K562 (cell line): Measurements from ENCODE around the gene TXN. TPM values are rescaled to one million over a fixed set of nuclear protein-coding genes. Genes with fewer than 3 reads are reported as not detected.

Experiments used
- C11orf30 ChIP-seq: fragments of 450-650 bp; IDR thresholded peaks from 2 replicates; pipeline ENCODE4 v1.6.1; 2016; ENCODE audit warnings: low read depth, mild to moderate bottlenecking
- FOXA3 ChIP-seq, 2 experiments: fragments of 450-650 bp in 1 of 2; sonication (generic) in 1 of 2; formaldehyde crosslinking; IDR thresholded peaks in 1 of 2; conservative IDR thresholded peaks in 1 of 2; 2 replicates each; pipeline versions ENCODE4 v1.4.0 to v1.8.0; 2020 to 2022; ENCODE audit warnings: mild to moderate bottlenecking in 2 of 2, missing genetic modification reagents in 1 of 2
- FOXP1 ChIP-seq: sonication (generic); formaldehyde crosslinking; IDR thresholded peaks from 2 replicates; pipeline ENCODE4 v1.8.0; 2022; ENCODE audit warnings: mild to moderate bottlenecking, missing genetic modification reagents
- GABPA ChIP-seq: fragments of 200-800 bp; sonication (Bioruptor generic); conservative IDR thresholded peaks from 2 replicates; pipeline ENCODE4 v1.6.1; 2016; ENCODE audit warnings: low read depth, missing genetic modification characterization, missing compliant biosample characterization
- GATAD2A ChIP-seq: fragments of 450-650 bp; IDR thresholded peaks from 2 replicates; pipeline ENCODE4 v1.6.1; 2017
- HDAC2 ChIP-seq: fragments of 450-650 bp; IDR thresholded peaks from 2 replicates; pipeline ENCODE4 v1.6.1; 2016; ENCODE audit warnings: mild to moderate bottlenecking
- HNRNPL ChIP-seq: fragments of 200-400 bp; formaldehyde crosslinking; IDR thresholded peaks from 2 replicates; pipeline ENCODE4 v1.6.1; 2017; ENCODE audit warnings: low read depth, mild to moderate bottlenecking, low read length
- JUND ChIP-seq, 2 experiments: IDR thresholded peaks; 2 replicates in 1 of 2; 3 replicates in 1 of 2; pipeline ENCODE4 v1.6.1; 2011; ENCODE audit warnings: borderline replicate concordance in 2 of 2, low read depth in 2 of 2, low read length in 2 of 2, improper control_type of control experiment in 1 of 2, missing biosample characterization in 1 of 2, missing genetic modification characterization in 1 of 2, missing genetic modification reagents in 1 of 2
- NFRKB ChIP-seq: fragments of 450-650 bp; IDR thresholded peaks from 2 replicates; pipeline ENCODE4 v1.6.1; 2016; ENCODE audit warnings: low read depth
- NR2F6 ChIP-seq: fragments of 450-650 bp; formaldehyde crosslinking; IDR thresholded peaks from 2 replicates; pipeline ENCODE4 v1.4.0; 2020; ENCODE audit warnings: mild to moderate bottlenecking
- PHB2 ChIP-seq: fragments of 450-650 bp; IDR thresholded peaks from 2 replicates; pipeline ENCODE4 v1.6.1; 2017; ENCODE audit warnings: low read depth
- RHOXF2B ChIP-seq: fragments of 250-450 bp; sonication (Bioruptor Pico); conservative IDR thresholded peaks from 2 replicates; pipeline ENCODE4 v1.5.1; 2021
- RUNX1 ChIP-seq: sonication (generic); IDR thresholded peaks from 2 replicates; pipeline ENCODE4 v1.6.1; 2016; ENCODE audit warnings: antibody characterized with exemption, low read depth
- SAFB2 ChIP-seq: fragments of 200-400 bp; formaldehyde crosslinking; IDR thresholded peaks from 2 replicates; pipeline ENCODE4 v1.6.1; 2018; ENCODE audit warnings: borderline replicate concordance, low read length, low read depth, moderate library complexity; ENCODE audit not compliant: severe bottlenecking
- SNIP1 ChIP-seq: fragments of 450-650 bp; IDR thresholded peaks from 2 replicates; pipeline ENCODE4 v1.7.1; 2017; ENCODE audit warnings: low read depth, mild to moderate bottlenecking
- THRB ChIP-seq: fragments of 450-650 bp; formaldehyde crosslinking; conservative IDR thresholded peaks from 2 replicates; pipeline ENCODE4 v1.4.0; 2022; ENCODE audit warnings: mild to moderate bottlenecking, missing genetic modification characterization
- XRCC5 ChIP-seq: fragments of 200-400 bp; formaldehyde crosslinking; IDR thresholded peaks from 2 replicates; pipeline ENCODE4 v1.6.1; 2017; ENCODE audit warnings: low read depth, mild to moderate bottlenecking, low read length
- ZFX ChIP-seq: sonication (generic); formaldehyde crosslinking; IDR thresholded peaks from 2 replicates; pipeline ENCODE4 v1.8.0; 2022; ENCODE audit warnings: mild to moderate bottlenecking, missing genetic modification reagents, moderate library complexity
- ZNF408 ChIP-seq: fragments of 250-450 bp; sonication (Bioruptor Pico); IDR thresholded peaks from 2 replicates; pipeline ENCODE4 v1.4.0; 2020; ENCODE audit warnings: low read depth, mild to moderate bottlenecking, moderate library complexity
- polyA plus RNA-seq, 8 experiments: library from polyadenylated mRNA; depleted of rRNA in 4 of 8; stranded (reverse) in 5 of 8; unstranded in 3 of 8; fragments of >200 nt; fragmentation: Nextera tagmentation in 2 of 8; fragmentation: Illumina TruSeq in 1 of 8; extraction: Ambion mirVana in 2 of 8; extraction: Trizol in 1 of 8; gene quantifications; 2 replicates each; pipeline versions ENCODE4 v1.2.1 to v1.2.3, GENCODE V29; 2011 to 2014; ENCODE audit warnings: inconsistent platforms in 1 of 8, missing spikeins in 1 of 8
- total RNA-seq, 7 experiments: library from RNA; depleted of rRNA in 6 of 7; stranded (reverse); fragments of >200 nt in 6 of 7; fragmentation: Illumina TruSeq in 2 of 7; extraction: Trizol in 2 of 7; gene quantifications; 2 replicates each; pipeline versions ENCODE4 v1.2.1 to v1.2.3, GENCODE V29; 2011 to 2021; ENCODE audit warnings: low replicate concordance in 1 of 7
- TF ChIP-seq, protein P1 (sequence below), 2 experiments: fragments of 450-650 bp; IDR thresholded peaks; 2 replicates each; pipeline ENCODE4 v1.6.1; 2016
- TF ChIP-seq, protein P2 (sequence below): sonication (generic); formaldehyde crosslinking; IDR thresholded peaks from 2 replicates; pipeline ENCODE4 v1.8.0; 2022; ENCODE audit warnings: mild to moderate bottlenecking, missing genetic modification reagents

The TXN gene
- total and polyA plus RNA-seq, 9 of the 15 experiments (the other 6 are each of a cell fraction or from before 2014, with no cell fraction given), result 272 to 1,596 (median 514) TPM

- peak; percentile 70 for TF ChIP-seq GABPA
- no peak for TF ChIP-seq C11orf30
- 0 out of 2 replicates have a peak, but pooled peaks have one; percentile 27 for TF ChIP-seq NFRKB
- TF ChIP-seq RHOXF2B (CRISPR knock-in tag), result no peak
- TF ChIP-seq FOXA3 (CRISPR knock-in tag; conservative IDR thresholded peaks at IDR 0.05 in 1 of 2, IDR thresholded peaks at IDR 0.05 in 1 of 2), result peak in 1 of 2 experiments; percentile 55; a peak in 1 of 4 replicates
- TF ChIP-seq HDAC2, result no peak
- TF ChIP-seq, protein P1, sequence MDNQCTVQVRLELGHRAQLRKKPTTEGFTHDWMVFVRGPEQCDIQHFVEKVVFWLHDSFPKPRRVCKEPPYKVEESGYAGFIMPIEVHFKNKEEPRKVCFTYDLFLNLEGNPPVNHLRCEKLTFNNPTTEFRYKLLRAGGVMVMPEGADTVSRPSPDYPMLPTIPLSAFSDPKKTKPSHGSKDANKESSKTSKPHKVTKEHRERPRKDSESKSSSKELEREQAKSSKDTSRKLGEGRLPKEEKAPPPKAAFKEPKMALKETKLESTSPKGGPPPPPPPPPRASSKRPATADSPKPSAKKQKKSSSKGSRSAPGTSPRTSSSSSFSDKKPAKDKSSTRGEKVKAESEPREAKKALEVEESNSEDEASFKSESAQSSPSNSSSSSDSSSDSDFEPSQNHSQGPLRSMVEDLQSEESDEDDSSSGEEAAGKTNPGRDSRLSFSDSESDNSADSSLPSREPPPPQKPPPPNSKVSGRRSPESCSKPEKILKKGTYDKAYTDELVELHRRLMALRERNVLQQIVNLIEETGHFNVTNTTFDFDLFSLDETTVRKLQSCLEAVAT (IDR thresholded peaks at IDR 0.05), result no peak
- TF ChIP-seq NR2F6 (CRISPR knock-in tag), result no peak
- TF ChIP-seq, protein P2, sequence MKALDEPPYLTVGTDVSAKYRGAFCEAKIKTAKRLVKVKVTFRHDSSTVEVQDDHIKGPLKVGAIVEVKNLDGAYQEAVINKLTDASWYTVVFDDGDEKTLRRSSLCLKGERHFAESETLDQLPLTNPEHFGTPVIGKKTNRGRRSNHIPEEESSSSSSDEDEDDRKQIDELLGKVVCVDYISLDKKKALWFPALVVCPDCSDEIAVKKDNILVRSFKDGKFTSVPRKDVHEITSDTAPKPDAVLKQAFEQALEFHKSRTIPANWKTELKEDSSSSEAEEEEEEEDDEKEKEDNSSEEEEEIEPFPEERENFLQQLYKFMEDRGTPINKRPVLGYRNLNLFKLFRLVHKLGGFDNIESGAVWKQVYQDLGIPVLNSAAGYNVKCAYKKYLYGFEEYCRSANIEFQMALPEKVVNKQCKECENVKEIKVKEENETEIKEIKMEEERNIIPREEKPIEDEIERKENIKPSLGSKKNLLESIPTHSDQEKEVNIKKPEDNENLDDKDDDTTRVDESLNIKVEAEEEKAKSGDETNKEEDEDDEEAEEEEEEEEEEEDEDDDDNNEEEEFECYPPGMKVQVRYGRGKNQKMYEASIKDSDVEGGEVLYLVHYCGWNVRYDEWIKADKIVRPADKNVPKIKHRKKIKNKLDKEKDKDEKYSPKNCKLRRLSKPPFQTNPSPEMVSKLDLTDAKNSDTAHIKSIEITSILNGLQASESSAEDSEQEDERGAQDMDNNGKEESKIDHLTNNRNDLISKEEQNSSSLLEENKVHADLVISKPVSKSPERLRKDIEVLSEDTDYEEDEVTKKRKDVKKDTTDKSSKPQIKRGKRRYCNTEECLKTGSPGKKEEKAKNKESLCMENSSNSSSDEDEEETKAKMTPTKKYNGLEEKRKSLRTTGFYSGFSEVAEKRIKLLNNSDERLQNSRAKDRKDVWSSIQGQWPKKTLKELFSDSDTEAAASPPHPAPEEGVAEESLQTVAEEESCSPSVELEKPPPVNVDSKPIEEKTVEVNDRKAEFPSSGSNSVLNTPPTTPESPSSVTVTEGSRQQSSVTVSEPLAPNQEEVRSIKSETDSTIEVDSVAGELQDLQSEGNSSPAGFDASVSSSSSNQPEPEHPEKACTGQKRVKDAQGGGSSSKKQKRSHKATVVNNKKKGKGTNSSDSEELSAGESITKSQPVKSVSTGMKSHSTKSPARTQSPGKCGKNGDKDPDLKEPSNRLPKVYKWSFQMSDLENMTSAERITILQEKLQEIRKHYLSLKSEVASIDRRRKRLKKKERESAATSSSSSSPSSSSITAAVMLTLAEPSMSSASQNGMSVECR (CRISPR knock-in tag), result peak; percentile 27
- no peak for TF ChIP-seq SNIP1
- no peak for TF ChIP-seq RUNX1
- TF ChIP-seq GATAD2A, result no peak
- TF ChIP-seq FOXP1 (CRISPR knock-in tag), result peak; percentile 47; the same call in 1 of the 2 replicates
- no peak for TF ChIP-seq THRB (CRISPR knock-in tag)
- TF ChIP-seq JUND (IDR thresholded peaks at IDR 0.05; ENCODE audit: borderline replicate concordance, low read depth, low read length), result no peak
- TF ChIP-seq JUND (tag; IDR thresholded peaks at IDR 0.05; ENCODE audit: borderline replicate concordance, low read depth, low read length), result no peak
- TF ChIP-seq PHB2, result no peak
- TF ChIP-seq XRCC5, result no peak
- TF ChIP-seq HNRNPL, result peak; percentile 12; the same call in 1 of the 2 replicates
- TF ChIP-seq SAFB2, result no peak
- peak; percentile 80 for TF ChIP-seq ZFX (CRISPR knock-in tag)
- no peak for TF ChIP-seq ZNF408 (CRISPR knock-in tag)
Measured at GRCh38 chr9:110255463-110256379, 586 bp downstream of the TXN start (continued).
